Mucosa of descending colon (tissue), 3 donors: Measurements from ENCODE around the gene NEGR1. TPM values are rescaled to one million over a fixed set of nuclear protein-coding genes. Genes with fewer than 3 reads are reported as not detected.

Experiments used
- ATAC-seq: fragments of 200-7000 bp; cut with Tn5 transposase; one replicate; pipeline ENCODE4 v1.9.1; 2020; ENCODE audit warnings: mild to moderate bottlenecking, moderate library complexity
- DNase-seq, 3 donors: peaks; one replicate each; pipeline ENCODE4 v3.0.0-alpha.2; 2020
- H3K36me3 ChIP-seq: fragments of 200-600 bp; one replicate; pipeline ENCODE4 v1.8.0; 2021; ENCODE audit warnings: low read depth, mild to moderate bottlenecking
- H3K4me1 ChIP-seq: fragments of 200-600 bp; one replicate; pipeline ENCODE4 v1.8.0; 2021; ENCODE audit warnings: low read depth, mild to moderate bottlenecking
- H3K4me3 ChIP-seq: fragments of 200-600 bp; one replicate; pipeline ENCODE4 v1.8.0; 2021; ENCODE audit warnings: mild to moderate bottlenecking
- H3K9me3 ChIP-seq: fragments of 200-600 bp; one replicate; pipeline ENCODE4 v1.8.0; 2021; ENCODE audit warnings: mild to moderate bottlenecking
- intact Hi-C, 2 donors: fragments of 100-400 bp; cut with DNase I in 1 of 2; cut with micrococcal nuclease in 1 of 2; formaldehyde crosslinking; loops; one replicate each; pipeline versions ENCODE4 v1.11.0 to v1.11.1; 2022; cut with DNase I, micrococcal nuclease
- total RNA-seq, 3 donors: library from RNA; stranded (reverse); fragmentation: NEBNext Ultra II Directional in 2 of 3; extraction: Animal tissue kit (Norgen Biotek cat#: 25700) in 2 of 3; gene quantifications; one replicate each; pipeline versions ENCODE4 v1.2.1 to v1.2.4, GENCODE V29; 2021 to 2023
- TF ChIP-seq, protein P1 (sequence below): fragments of 200-600 bp; IDR thresholded peaks from one replicate; pipeline ENCODE4 v1.8.0; 2022; ENCODE audit warnings: antibody characterized with exemption, mild to moderate bottlenecking
- donor health status: DM: no; HTN: no; CAD: no; lungs with moderate emphysema.
- donor health status: DM: no; HTN: no; CAD: no.
- donor health status: DM: no; HTN: yes; CAD: no.

Gene NEGR1
- total RNA-seq, 3 donors from 2014 or later = 2.3 to 47.9 (median 8.0) TPM

DNA sequence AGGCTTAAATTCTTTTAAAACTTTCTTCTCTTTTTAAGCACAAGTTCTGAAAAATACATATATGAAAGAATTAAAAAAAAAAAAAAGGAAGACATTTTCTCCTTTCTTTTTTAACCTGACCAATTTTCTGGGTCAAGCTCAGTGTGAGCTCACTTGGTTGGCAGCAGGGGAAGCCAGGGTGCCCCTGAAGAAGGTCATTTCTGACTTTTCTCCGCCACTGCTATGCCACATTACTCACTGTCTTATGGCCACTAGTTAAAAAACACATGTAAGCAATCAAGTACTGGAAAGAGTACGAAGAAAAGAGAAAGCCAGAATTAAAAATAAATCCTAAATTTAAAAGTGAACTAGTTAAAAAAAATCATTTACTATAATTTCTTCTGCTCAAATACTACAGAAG, 275.0 kb downstream of the NEGR1 start:
- H3K9me3 ChIP-seq = no peaks in the 10 kb centered on the region
- H3K4me1 ChIP-seq = no peaks in the 10 kb centered on the region
- ATAC-seq (no peak), DNase-seq (no peak)
- H3K36me3 ChIP-seq = no peaks in the 10 kb centered on the region
- TF ChIP-seq, protein P1, sequence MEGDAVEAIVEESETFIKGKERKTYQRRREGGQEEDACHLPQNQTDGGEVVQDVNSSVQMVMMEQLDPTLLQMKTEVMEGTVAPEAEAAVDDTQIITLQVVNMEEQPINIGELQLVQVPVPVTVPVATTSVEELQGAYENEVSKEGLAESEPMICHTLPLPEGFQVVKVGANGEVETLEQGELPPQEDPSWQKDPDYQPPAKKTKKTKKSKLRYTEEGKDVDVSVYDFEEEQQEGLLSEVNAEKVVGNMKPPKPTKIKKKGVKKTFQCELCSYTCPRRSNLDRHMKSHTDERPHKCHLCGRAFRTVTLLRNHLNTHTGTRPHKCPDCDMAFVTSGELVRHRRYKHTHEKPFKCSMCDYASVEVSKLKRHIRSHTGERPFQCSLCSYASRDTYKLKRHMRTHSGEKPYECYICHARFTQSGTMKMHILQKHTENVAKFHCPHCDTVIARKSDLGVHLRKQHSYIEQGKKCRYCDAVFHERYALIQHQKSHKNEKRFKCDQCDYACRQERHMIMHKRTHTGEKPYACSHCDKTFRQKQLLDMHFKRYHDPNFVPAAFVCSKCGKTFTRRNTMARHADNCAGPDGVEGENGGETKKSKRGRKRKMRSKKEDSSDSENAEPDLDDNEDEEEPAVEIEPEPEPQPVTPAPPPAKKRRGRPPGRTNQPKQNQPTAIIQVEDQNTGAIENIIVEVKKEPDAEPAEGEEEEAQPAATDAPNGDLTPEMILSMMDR = no peak
- intact Hi-C loops = no loop called here
- no peak overlapping the region for H3K4me3 ChIP-seq

DNA sequence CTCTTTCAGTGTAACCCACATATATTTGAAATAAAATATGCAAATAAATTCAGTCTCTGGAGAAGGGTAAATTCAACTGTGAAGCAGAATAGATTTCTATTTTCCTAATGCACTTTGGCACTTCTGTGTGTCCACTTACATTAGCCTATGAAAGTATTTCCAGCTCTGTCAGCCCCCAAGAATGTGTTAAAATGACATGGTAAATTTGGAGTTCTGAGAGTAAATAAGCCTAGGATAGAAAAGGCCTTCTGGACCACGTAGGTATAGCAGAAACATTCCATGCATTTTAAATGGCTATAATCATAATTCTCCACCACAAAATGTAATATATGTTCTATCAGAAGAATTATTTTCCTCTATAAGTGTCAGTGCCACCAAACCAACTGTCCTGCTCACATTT, 276.2 kb downstream of the NEGR1 start:
- intact Hi-C loops = no loop called here
- Histone ChIP-seq H3K36me3 (no peaks in the 10 kb centered on the region), H3K4me1 (no peaks in the 10 kb centered on the region), H3K4me3 (no peak overlapping the region), H3K9me3 (no peaks in the 10 kb centered on the region)
- TF ChIP-seq, protein P1 = no peak
- DNase-seq (no peak), ATAC-seq (no peak)

DNA sequence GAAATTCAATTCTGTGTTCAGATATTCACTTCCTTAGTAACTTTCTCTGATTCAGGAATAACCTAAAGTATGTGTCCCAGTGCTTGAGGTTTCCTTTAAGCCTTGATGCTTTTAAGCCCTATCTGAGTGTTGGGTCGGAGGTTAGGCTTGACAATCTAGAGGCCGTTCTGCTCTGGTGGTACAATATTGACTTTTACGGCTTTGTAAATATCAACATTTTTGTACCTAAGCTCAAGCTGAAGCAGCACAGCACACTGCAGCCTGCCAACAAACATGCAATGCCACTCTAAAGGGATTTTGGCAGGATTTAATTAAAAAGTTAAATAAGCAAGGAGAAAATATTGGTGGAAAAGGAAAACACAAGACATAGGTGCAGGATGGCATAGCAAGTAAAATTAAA, 279.2 kb downstream of the NEGR1 start:
- intact Hi-C loops = no loop called here

DNA sequence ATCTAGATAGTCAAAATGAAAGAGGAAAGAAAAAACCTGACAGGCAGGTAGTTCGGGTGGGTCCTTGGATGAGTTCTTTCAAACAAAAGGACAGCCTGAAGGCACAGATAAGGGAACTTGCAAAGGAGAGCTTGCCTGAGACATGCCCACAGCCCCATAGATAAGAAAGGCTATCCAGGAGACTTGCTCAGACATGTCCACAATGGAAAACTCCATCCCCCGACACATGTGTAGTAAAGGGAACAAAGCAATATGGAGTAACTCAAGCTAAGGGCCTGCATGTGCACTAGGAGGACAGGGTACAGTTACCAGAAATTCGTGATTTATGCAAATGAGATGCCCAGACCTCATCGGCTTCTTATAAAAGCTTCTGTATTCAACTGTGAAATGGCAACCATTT, 281.5 kb downstream of the NEGR1 start:
- no peak overlapping the region for H3K4me3 ChIP-seq
- H3K9me3 ChIP-seq = no peaks in the 10 kb centered on the region
- intact Hi-C loops = no loop called here
- ATAC-seq (no peak), DNase-seq (peak in 1 of 3 donors; percentile 4)
- H3K36me3 ChIP-seq = no peaks in the 10 kb centered on the region
- no peaks in the 10 kb centered on the region for H3K4me1 ChIP-seq
- TF ChIP-seq, protein P1 = no peak

More for the DNA sequence above, 279.2 kb downstream of the NEGR1 start:
- no peak for DNase-seq
- no peaks in the 10 kb centered on the region for H3K36me3 ChIP-seq
- TF ChIP-seq, protein P1 = no peak
- no peak overlapping the region for H3K4me3 ChIP-seq
- no peak for ATAC-seq
- H3K4me1 ChIP-seq = no peaks in the 10 kb centered on the region
- H3K9me3 ChIP-seq = no peaks in the 10 kb centered on the region

DNA sequence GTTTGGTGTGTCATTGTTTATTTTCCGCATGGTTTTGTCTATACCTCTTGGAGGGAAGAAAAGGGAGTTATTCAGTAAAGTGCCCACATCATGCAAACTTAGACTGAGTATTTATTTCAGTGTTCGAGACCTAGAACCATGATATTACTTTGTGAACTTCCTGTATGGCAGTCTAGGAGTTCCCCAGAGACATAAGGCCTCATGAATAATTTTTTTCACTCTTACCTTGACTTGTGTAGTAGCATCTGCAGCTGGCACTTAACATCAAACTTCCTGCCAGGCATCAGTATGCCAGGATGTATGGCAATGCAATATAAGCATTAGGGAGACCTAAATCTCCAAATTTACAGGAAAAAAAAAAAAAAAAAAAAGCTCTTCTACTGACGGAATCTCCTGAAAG, 287.7 kb downstream of the NEGR1 start:
- Histone ChIP-seq H3K36me3 (no peaks in the 10 kb centered on the region), H3K4me1 (no peaks in the 10 kb centered on the region), H3K9me3 (no peaks in the 10 kb centered on the region), H3K4me3 (no peak overlapping the region)
- TF ChIP-seq, protein P1 = no peak
- no peak for DNase-seq
- intact Hi-C loops = no loop called here
- ATAC-seq = no peak

DNA sequence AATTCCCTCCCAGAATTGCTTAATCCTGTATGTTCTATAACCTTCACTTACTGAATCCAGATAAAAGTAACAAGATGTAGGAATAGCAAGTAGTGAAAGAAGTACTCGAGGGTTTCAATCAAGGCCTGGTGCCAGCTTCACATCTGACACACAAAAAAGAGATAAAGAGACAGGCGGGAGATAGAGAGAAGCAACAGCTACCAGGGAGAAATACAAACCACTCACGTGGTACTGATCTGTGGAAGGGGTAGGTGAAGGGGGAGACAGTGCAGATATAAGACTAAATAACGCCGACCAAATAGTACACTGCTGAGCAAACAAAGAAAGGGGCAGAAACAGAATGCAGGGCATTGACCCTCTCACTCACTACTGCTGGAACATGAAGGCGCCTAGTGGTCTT, 295.2 kb downstream of the NEGR1 start:
- Histone ChIP-seq H3K9me3 (no peaks in the 10 kb centered on the region), H3K36me3 (no peaks in the 10 kb centered on the region), H3K4me1 (no peaks in the 10 kb centered on the region), H3K4me3 (no peak overlapping the region)
- TF ChIP-seq, protein P1 = no peak
- no peak for ATAC-seq
- intact Hi-C loops = no loop called here
- DNase-seq = no peak
